Breast epithelium (tissue), 3 donors: Measurements from ENCODE around the gene CCL27.

Experiments used
- CTCF ChIP-seq, 3 donors: fragments of 450-650 bp; IDR thresholded peaks; one replicate each; pipeline ENCODE4 v1.5.1; 2016 to 2017; ENCODE audit warnings: antibody characterized with exemption in 3 of 3, mild to moderate bottlenecking in 3 of 3, moderate library complexity in 3 of 3
- POLR2A ChIP-seq: fragments of 450-650 bp; IDR thresholded peaks from one replicate; pipeline ENCODE4 v1.6.1; 2016; ENCODE audit warnings: antibody characterized with exemption, mild to moderate bottlenecking, moderate library complexity
- POLR2AphosphoS5 ChIP-seq, 3 donors: sonication (generic); formaldehyde crosslinking; IDR thresholded peaks; one replicate each; pipeline ENCODE4 v1.6.1; 2017; ENCODE audit warnings: antibody characterized with exemption in 3 of 3

DNA sequence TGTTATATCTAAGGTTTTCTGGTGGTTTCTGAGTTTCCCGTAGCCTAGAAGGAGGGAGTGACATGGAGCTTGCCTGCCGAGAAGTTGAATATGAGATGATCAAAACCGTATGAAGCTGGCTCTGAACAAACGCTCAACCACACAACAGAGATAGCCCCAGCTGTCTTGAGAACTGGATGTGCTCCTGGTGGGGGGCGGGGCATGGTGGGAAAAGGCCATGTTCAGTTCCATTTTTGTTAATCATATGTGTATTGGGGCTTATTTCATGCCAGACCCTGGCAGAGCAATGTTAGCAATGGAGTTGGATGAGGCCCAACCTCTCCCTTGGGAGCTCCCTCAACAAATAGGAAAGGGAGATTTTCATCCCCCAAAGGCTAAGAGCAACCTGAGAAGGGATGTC, 23.8 kb upstream of the CCL27 start:
- no peak for TF ChIP-seq CTCF (IDR thresholded peaks at IDR 0.05)
- TF ChIP-seq POLR2A, result no peak
- TF ChIP-seq POLR2AphosphoS5 (IDR thresholded peaks at IDR 0.05), result no peak
